GM21423 (cell line): ENCODE data around the gene SLC39A9.
"Not testable (repeated sequence)": the region's sequence is repeated elsewhere in the genome, so short reads cannot be mapped to it uniquely, and the experiment has no call there.

ENCODE experiments used
- ATAC-seq: cut with Tn5 transposase; IDR thresholded peaks from one replicate; pipeline ENCODE4 v1.9.1; 2021; ENCODE audit warnings: mild to moderate bottlenecking, moderate library complexity; ENCODE audit not compliant: unreplicated experiment

The SLC39A9 gene

DNA sequence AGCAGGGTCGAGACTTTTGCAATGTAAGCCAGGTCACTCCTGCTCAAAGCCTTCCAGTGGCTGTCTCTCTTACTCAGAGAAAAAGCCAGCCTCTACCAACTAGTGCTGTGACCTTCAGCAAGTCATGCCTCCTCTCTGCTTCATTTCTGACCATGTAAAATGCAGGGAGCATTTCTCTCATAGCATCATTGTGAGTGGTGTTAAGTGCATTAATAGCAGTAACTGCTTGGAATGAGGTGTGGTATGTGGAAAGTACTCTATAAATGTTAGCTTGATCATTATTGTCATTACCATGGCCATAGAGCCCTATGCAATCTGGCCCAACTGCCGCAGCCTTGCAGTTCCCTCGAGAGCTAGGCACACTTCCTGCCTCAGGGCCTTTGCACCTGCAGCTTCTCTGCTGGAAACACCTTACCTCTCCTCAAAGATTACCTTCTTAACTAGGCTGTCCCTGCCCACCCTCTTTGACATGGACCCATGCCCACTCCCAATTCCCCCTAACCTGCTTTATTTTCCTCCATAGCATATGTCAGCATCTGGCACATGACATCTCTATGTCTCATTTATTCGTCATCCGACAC lies 96.9 kb downstream of the SLC39A9 start:
- no peak for ATAC-seq

DNA sequence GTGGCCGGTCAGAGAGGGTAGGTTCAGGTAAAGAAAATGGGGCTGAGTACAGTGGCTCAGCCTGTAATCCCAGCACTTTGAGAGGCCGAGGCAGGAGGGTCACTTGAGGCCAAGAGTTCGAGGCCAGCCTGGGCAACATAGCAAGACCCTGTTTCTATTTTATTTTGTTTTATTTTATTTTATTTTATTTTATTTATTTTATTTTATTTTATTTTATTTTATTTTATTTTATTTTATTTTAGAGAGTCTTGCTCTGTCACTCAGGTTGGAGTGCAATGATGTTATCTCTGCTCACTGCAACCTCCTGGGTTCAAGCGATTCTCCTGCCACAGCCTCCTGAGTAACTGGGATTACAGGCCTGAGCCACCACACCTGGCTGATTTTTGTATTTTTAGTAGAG lies 99.4 kb downstream of the SLC39A9 start:
- not testable (repeated sequence) for ATAC-seq

DNA sequence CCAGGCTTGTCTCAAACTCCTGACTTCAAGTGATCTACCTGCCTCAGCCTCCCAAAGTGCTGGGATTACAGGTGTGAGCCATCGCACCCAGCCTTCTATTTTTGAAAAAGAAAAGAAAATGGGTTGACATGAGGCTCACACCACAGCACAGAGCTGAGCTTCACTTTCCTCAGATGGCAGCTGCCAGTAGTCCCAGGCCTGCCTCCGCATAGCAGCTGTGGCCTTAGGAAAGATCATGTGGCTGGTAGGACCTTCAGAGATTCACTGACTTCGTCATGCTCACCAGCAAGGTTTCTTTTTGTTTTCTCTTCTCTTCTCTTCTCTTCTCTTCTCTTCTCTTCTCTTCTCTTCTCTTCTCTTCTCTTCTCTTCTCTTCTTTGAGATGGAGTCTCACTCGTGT lies 99.8 kb downstream of the SLC39A9 start:
- ATAC-seq: not testable (repeated sequence)

DNA sequence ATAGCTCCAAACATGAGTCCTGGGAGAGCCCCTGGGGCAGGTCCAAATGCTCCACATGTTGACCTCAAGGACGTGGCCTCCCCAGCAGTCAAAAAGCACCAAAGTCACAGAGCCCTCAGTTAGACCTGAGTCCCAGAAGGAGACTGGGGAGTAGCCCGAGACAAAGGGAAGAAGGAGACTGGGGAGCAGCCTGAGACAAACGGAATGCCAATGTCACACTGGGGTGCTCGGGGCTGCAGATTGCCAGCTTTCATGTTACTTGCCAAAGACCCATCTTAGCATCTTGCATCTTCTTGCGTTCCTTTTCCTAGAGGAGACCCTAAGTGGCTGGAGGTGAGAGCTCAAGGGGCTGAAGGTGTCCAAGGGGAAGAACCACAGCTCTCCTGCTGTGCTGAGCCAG lies 100.9 kb downstream of the SLC39A9 start:
- no peak for ATAC-seq

DNA sequence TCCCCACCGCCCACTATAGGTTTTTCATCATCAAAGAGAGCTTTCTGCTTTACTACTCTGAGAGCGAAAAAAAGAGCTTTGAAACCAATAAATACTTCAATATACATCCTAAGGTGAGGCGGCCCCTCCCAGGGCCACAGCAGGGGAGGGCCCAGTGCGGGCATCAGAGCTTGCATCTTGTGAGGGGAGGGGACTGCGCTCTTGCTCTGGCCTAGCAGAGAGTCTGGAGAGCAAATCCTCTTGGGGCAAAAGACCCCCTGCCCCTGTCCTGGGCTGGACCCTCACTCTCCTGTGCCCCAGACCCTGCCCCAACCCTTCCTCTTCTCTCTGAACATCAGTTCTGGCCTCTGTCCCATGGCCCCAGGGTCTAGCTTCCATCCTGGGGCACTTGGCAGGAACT lies 101.6 kb downstream of the SLC39A9 start:
- ATAC-seq: no peak

DNA sequence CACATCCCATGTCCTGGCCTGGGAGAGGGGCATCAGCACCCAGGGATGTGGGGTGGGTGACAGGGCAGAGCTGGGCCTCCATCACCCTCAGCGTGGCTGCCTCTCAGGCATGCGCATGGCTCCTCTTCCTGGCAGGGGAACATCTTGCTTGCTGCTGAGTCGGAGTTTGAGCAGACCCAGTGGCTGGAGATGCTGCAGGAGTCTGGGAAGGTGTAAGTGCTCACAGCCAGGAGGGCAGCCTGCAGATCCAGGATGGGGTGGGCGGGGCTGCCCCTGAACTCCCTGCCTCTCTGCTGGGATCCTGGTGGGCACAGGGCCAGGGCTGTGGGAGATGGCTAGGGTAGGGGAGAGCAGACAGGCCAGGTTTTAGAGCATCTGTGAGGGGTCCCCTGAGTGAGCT lies 102.2 kb downstream of the SLC39A9 start:
- no peak for ATAC-seq

DNA sequence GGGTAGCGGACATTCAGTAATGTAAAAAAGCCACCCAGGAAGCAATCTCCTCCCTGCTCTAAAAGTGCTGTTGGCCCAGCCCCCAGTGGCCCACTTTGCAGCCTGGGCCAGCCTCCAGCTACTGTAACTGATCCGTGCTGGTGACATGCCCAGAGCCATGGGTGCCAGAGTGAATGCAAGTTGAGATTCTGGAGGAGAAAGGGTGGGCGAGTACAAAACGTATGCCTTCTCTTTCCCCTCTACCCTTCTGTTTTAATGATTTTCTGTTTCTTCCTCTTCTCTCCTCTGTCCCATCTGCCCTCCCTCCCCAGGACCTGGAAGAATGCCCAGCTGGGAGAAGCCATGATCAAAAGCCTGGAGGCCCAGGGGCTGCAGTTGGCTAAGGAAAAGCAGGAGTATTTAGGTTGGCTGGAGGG lies 102.9 kb downstream of the SLC39A9 start:
- no peak for ATAC-seq

DNA sequence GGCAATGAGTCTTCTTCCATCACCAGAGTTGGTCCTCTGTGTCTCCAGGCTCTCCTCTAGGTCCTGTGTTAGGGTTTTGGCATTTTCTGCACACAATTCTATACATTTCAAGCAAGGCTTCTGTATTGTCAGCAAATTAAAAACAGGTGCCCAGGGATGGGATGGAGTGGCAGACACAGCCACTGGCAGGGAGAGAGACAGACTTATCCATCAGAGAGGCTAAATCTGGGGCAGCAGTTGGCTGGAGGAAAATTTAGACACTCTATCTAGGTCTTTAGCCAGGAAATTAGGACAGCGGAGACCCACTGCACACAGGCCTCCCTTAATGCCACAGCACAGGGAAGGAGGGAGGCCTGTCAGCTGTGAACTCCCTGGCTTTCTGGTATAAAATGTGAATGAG lies 106.3 kb downstream of the SLC39A9 start:
- ATAC-seq: no peak

DNA sequence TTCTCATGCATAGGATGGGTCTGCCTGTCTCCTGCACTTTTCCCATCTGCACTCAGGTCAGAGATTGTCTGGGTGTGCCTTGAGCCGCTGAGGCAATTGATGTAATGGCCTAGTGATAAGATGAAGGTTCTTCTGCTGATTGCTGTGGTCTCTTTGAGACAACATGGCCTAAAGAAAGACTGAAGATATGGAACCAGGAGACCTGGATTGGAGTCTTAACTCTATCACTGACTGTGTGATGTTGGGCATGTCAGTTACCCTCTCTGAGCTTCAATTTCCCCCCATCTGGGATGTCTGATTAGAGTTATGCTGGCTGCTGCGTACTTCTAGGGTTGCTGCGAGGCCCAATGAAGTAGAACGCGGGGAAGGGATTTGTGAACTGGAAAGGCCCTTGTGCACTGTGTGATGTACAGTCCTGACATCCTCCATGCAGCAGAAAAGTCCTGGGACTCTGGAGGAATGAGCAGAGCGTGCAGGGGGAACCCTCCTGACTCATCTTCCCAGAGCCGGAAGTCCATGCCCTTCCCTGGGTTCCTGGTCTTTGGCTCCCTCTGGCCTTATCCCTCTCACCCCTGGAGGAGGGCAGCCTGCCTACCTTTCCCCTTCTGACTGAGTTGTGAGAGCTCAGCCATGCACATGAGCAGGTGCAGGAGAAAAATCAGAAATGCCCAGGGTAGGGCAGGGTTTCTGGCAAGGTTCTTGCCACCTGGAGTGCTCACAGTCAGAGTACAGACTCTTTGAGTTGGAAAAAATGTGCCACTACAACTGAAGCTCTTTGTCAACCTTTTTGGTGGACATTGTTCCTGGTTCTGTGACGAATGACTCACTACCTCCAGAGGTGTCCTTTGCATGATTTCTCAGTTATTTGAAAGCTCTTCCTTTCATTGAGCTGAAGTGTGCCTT lies 107.1 kb downstream of the SLC39A9 start:
- ATAC-seq: no peak

DNA sequence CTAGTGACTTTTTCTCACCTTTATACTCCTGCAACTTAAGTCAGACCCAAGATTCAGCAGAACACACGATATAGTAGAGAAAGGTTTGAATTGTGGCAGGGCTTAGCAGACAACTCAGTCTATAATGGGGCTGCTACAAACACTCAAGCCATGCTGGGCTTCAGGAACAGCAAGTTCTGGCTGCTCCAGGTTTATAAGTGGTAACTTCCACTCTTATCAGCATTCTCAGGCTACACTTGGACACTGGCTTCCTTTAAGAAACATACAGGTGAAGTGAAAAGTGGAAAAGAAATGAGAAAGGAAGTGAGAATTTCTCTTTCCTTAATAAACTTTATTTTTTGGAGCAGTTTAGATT lies 107.7 kb downstream of the SLC39A9 start:
- no peak for ATAC-seq
